CD4-positive, alpha-beta T cell treated with Interleukin-1 beta for 1 hour (primary cell): ENCODE results near the gene SLC38A1.
"Not testable (repeated sequence)": the region's sequence is repeated elsewhere in the genome, so short reads cannot be mapped to it uniquely, and the experiment has no call there.

Experiments
- DNase-seq, 2 donors: peaks; one replicate each; pipeline ENCODE4 v3.0.0-alpha.2; 2020 to 2022

SLC38A1 gene

GRCh38 chr12:46268583-46269428, at the start of gene SLC38A1:
Gene SLC38A1, minus strand, starts transcription at chr12:46269043. Its CDS starts 29,243 bp downstream, at chr12:46239800.
- peak; percentile 89 to 91 for DNase-seq

- no peak for DNase-seq
Observed at GRCh38 chr12:46318037-46318436, 49.2 kb upstream of the SLC38A1 start.

- no peak for DNase-seq
Observed at GRCh38 chr12:46304070-46304469, 35.2 kb upstream of the SLC38A1 start.

GRCh38 chr12:46303039-46303666, 34.3 kb upstream of the SLC38A1 start:
- peak; percentile 46 to 71 for DNase-seq

GRCh38 chr12:46300910-46301309, 32.1 kb upstream of the SLC38A1 start:
- DNase-seq: no peak

GRCh38 chr12:46299851-46300250, 31.0 kb upstream of the SLC38A1 start:
- no peak for DNase-seq

GRCh38 chr12:46298261-46298660, 29.4 kb upstream of the SLC38A1 start:
- DNase-seq: no peak

- DNase-seq: no peak
Observed at GRCh38 chr12:46296822-46297221, 28.0 kb upstream of the SLC38A1 start.

- no peak for DNase-seq
Observed at GRCh38 chr12:46292754-46293402, 24.0 kb upstream of the SLC38A1 start.

GRCh38 chr12:46291953-46292352, 23.1 kb upstream of the SLC38A1 start:
- not testable (repeated sequence) for DNase-seq

GRCh38 chr12:46285177-46285576, 16.3 kb upstream of the SLC38A1 start:
- DNase-seq: not testable (repeated sequence)

- DNase-seq: no peak
Observed at GRCh38 chr12:46282829-46283228, 14.0 kb upstream of the SLC38A1 start.

- DNase-seq: no peak
Observed at GRCh38 chr12:46276756-46277155, 7.9 kb upstream of the SLC38A1 start.

GRCh38 chr12:46271863-46272262, 3.0 kb upstream of the SLC38A1 start:
- no peak for DNase-seq

- DNase-seq: peak; percentile 68 to 69
Observed at GRCh38 chr12:46269429-46270241, 792 bp upstream of the SLC38A1 start.

- peak; percentile 32 to 53 for DNase-seq
Observed at GRCh38 chr12:46267825-46268582, 839 bp downstream of the SLC38A1 start.

- DNase-seq: peak; percentile 23 to 33
Observed at GRCh38 chr12:46267575-46267824, 1.3 kb downstream of the SLC38A1 start.

- peak; percentile 73 to 77 for DNase-seq
Observed at GRCh38 chr12:46266869-46267574, 1.8 kb downstream of the SLC38A1 start.

- DNase-seq: peak; percentile 44 to 59
Observed at GRCh38 chr12:46266382-46266791, 2.5 kb downstream of the SLC38A1 start.

- no peak for DNase-seq
Observed at GRCh38 chr12:46265734-46266133, 3.1 kb downstream of the SLC38A1 start.

GRCh38 chr12:46265102-46265501, 3.7 kb downstream of the SLC38A1 start:
- no peak for DNase-seq

- DNase-seq: no peak
Observed at GRCh38 chr12:46264057-46264456, 4.8 kb downstream of the SLC38A1 start.
